Inflammatory macrophage treated with lipopolysaccharide for 4 hours (primary cell): ENCODE data around the gene AGAP3.

Source experiments
- DNase-seq: peaks from one replicate; pipeline ENCODE4 v3.0.0-alpha.2; 2020

The AGAP3 gene

DNA sequence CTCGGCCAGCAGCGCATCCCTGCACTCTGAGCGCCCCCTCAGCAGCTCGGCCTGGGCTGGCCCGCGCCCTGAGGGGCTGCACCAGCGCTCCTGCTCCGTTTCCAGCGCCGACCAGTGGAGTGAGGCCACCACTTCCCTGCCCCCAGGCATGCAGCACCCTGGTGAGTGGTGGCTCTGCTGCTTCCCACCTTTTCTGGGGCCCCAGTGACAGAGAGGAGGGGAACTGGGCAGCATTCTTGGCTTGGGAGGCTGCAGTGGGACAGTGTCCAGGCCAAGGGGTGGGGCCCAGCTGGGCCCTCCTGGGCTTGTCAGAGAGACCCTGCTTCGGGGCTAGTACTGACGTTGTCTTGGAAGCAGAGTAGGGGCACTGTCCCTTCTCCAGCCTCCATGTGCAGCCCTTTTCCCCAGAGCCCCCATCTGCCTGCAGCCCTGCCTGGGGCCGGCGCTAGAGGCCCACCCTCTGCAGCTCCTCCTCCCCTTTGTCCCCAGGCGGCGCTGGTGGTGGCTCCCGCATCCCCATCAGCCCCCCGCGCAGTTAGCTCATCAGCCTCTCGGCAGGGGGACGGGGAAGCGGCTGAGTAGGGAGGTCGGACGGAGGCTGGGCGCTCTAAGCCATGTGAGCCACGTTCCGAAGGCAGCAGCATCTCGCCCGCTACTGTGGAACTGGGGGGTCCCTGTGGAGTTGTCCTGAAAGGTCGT, 52.0 kb downstream of the AGAP3 start:
- no peak for DNase-seq

- no peak for DNase-seq
These were observed 53.0 kb downstream of the AGAP3 start for GRCh38 chr7:151139071-151139790.

DNA sequence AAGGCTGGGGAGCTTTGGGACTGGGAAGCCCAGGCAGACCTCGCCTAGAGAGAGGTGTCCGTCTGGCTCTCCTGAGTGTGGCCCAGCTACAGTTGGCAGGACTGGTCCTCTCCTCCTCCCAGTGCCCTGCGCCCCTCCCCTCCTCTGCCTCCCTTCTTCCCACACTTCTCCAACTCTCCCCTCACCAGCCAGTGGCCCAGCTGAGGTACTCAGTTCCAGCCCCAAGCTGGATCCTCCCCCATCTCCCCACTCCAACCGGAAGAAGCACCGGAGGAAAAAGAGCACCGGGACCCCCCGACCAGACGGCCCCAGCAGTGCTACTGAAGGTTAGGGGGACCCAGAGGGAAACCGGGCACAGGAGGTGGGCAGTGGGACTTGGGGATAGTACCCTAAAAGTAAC, 53.5 kb downstream of the AGAP3 start:
- no peak for DNase-seq

- DNase-seq, result no peak
These were observed 54.6 kb downstream of the AGAP3 start for GRCh38 chr7:151140826-151141225.

DNA sequence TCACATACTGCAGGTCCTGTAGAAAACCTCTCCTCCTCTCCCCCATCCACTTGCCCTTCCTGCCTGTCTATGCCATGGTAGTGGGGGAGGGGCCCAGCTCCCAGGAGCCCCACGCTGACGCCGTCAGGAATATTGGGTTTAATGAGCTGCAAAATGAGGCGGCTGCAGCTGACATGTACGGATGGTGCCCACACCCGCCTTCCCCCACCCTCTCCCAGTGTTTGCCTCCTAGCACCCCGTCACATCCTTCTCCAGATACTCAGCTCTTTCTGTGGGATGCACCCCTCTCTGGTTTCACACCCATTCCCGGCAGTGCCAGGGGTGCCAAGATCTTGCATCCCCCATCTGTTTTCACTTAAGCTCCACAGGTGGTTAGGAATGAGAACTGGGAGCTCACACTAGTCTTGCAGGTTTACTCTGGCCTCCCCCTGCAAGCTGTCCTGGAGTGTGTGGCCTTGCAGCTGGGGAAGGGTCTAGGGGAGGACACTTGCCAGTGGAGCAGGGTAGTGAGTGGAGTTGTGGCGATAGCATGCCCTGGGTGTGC, 55.1 kb downstream of the AGAP3 start:
- DNase-seq, result no peak

DNA sequence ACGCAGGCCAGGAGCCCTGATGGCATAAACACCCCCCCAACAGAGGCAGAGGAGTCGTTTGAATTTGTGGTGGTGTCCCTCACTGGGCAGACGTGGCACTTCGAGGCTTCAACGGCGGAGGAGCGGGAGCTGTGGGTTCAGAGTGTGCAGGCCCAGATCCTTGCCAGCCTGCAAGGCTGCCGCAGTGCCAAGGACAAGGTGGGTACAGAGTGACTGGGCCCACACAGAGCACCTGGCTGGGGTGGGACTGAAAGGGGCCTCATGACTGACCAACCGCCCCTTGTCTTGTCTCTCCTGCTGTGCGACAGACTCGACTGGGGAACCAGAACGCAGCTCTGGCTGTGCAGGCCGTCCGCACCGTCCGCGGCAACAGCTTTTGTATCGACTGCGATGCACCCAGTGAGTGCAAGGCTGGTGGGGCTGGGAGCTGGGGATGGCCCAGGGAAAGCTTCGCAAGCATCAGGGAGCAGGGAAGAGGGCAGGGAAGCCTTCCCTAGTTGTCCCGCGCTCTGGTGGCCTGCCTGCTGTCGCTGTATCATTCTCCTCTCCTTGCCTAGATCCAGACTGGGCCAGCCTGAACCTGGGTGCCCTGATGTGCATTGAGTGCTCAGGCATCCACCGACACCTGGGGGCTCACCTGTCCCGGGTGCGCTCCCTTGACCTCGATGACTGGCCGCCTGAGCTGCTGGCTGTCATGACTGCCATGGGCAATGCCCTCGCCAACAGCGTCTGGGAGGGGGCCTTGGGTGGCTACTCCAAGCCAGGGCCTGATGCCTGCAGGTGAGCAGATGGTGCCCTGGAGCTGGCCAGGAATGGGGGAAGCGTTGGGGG, 55.8 kb downstream of the AGAP3 start:
- DNase-seq, result no peak

DNA sequence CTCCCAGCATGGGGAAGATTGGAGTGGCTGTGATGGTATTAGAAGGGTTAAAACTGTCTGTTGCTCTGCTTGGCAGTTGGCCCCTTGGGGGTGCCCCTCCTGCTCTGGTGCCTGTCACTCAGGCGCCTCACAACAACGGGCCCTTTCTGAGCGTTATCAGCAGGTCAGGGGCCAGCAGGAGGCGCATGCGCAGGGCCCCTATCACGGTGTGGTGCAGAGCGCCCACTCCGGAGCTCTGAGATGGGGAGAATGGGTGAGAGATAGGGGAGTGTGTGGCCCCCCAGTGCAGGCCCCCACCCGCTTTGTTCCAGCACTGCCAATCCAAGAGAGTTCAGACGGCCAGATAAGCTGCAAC, 56.4 kb downstream of the AGAP3 start:
- no peak for DNase-seq

DNA sequence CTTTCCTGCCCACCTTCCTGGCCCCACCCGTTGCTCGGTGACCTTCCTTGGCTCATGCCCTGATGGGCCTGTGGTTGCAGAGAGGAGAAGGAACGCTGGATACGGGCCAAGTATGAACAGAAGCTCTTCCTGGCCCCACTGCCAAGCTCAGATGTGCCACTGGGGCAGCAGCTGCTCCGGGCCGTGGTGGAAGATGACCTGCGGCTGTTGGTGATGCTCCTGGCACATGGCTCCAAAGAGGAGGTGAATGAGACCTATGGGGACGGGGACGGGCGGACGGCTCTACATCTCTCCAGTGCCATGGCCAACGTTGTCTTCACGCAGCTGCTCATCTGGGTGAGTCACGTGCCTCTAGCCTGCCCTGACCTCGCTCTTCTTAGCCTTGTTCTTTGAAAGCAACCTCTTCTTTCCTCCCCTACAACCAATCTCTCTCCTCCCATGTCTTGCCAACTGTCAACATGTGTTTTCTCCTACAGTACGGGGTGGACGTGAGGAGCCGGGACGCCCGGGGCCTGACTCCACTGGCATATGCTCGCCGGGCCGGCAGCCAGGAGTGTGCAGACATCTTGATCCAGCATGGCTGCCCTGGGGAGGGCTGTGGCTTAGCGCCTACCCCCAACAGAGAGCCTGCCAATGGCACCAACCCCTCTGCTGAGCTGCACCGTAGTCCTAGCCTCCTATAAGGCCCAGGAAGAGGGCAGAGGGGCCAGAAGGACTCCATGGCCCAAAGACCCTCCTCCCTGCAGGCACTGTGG, 57.2 kb downstream of the AGAP3 start:
- no peak for DNase-seq

DNA sequence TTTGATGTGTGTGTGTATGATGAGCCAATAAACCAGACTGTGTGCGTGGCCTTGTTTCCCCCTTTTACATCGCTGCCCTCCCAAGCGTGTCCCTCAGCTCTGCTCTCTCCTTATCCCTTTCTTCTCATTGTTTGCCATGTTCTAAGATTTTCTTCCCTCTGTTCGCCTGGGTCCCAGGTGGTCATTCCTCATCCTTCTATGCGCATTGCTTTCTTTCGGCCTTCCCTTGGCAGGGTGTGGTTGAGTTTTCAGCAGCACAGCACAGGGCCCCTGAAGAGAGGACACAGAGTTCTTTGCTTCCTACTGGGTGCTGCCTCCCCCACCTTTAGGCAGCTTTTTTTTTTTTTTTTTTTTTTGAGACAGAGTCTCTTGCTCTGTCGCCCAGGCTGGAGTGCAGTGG, 58.1 kb downstream of the AGAP3 start:
- no peak for DNase-seq

GRCh38 chr7:151146761-151147160, 60.5 kb downstream of the AGAP3 start:
- no peak for DNase-seq

DNA sequence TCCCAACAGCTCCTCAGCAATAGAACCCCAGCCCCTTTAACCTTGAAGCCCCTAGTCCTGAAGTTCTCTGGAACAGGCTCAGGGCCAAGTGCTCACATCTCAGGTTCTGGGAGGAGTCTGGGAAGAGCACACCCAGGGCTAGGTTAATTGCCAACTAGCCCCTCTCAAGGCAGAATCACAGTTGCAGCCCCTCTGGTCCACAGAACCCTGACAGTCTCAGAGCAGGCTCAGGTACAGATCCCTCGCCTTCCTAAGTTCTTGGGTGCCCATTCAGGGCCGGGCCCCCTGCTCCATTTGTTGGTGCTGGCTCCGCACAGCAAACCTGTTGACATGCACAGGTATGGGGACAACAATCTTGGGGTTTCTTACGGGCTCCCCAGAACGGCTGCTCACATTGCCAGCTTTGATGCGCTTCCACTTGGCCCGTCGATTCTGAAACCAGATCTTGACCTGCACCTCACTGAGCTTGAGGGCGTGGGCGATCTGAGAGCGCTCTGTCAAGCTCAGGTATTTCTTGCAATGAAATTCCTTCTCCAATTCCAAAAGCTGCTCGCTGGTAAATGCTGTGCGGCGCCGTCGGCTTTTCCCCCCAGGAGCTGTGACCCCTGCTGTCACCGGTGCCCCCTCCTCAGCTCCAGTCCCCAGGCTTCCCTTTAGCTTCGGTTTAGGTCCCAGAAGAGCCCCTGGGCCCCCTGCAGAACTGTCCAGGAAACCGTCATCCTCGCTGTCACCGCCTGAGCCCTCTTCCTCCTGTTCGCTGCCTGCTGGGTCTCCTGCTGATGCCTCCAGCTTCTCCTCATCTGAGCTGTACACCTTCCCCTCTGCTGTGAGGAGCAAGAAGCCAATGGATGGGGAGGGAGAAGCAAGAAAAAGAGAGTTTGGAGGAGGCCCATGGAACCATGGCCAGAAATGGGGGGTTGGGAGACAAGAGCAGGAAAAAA, 62.3 kb downstream of the AGAP3 start:
- DNase-seq, result no peak

DNA sequence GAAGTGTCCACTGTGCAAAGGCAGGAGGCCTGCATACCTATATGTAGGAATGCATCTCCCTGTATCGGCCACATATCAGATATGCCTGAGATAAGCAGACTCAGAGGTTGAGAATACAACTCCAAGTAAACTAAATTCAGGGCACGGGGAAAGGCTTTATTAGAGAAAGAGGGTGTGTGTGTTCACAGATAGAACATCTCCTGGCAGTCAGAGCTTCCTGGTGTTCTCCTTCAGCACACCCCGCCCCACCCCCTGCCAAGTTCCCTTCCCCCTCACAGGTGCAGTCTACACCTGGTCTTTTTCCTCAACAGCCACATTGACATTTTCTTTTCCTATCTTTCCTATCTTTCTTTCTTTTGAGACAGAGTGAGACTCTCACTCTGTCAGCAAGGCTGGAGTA, 64.1 kb downstream of the AGAP3 start:
- no peak for DNase-seq

DNA sequence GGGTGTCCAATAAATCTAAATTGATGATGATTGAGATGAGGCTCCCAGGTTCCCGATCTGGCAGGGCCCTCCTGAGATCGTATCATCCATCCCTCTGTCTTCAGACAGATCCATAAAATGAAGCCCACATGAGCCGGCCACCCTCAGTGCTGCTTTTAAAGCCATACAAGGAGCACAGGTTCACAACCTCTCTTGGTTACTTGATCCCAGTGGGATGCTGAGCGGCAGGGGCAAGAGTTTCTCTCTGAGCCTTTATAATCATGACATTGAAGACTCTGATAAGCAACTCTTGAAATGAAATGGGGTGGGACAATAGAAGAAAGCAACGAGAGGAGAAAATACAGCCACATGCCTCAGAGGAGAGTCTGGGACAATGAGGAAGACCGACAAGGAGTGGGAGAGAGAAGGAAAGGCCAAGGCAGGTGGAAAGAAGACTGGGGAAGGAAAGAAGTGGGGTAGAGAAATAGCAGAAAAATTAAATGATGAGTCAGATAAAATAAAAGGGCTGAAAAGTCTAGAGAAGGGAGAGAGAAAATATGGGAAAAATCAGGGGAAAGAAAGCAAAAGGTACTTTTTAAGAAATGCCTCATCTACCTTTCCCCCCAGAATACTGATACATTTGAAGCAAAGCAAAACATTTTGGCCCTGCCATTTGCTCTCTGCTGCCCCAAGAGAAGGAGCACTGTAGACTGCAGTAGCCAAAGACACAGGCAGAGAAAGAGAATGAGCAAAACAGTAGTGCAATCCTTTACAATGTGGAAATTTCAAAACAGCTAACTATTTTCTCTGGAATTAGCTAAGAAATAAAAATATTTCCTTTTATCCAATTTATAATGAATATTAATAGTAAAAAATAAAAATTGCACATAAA, 66.6 kb downstream of the AGAP3 start:
- no peak for DNase-seq

- no peak for DNase-seq
These were observed 71.5 kb downstream of the AGAP3 start for GRCh38 chr7:151157645-151158329.

DNA sequence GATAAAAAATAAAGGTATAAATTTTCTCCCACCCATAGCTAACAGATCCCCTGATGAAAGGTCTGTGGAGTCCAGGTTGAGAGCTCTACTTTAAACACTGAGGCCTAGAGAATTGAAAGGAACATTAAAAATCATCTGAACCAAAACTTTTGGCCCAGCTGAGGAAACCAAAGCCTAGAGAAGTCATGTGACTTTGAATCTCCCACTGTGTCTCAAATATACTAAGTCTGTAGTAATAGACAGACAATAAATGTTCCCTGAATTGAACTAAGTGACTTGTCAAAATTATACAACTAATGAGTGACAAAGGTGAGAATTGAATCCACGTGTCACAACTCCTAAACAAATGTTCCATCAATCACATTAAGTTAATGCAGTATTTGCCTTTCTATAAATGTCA, 75.5 kb downstream of the AGAP3 start:
- DNase-seq, result no peak

DNA sequence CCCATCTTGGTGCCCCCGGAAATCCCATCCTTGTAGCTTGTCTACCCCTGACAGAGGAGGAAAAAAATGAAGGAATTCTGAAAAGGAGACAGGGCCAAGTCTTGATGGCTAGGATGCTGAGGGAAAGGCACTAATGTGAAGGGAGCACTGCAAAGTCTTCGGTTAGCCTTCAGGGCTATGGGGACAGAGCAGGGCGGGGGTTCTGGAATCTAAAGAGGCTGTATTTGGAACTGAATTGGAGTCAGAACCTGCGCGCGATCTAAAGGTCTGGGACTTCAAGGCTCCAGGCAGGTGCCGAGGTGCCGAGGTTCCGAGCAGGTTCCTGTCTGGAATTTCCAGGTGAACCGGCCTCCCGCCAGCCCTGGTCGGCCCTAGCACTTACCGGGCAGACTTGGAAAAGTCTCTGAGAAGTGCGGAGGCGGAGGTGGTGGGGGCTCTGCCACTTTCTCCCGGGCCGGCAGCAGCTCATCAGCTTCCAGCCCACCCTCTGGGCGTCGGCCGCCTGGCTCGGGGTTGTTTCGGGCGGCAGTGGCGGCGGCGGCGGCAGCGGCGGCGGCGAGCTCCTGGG, 80.4 kb downstream of the AGAP3 start:
- DNase-seq, result no peak

- DNase-seq, result peak; percentile 9
These were observed 81.1 kb downstream of the AGAP3 start, which contains the start of gene GBX1 for GRCh38 chr7:151167197-151167961. TSS of gene GBX1 (minus strand) at chr7:151167694. CDS start at chr7:151167548, 146 bp downstream.

- peak; percentile 44 for DNase-seq
These were observed 81.9 kb downstream of the AGAP3 start for GRCh38 chr7:151168003-151168786.
